Amniotic stem cell (primary cell): ENCODE results near the gene ARL13A.
"Not testable (repeated sequence)": the region's sequence is repeated elsewhere in the genome, so short reads cannot be mapped to it uniquely, and the experiment has no call there.

Source experiments
- DNase-seq: peaks from one replicate; lab custom pipeline; 2025; lab: John Stamatoyannopoulos, UW

The ARL13A gene

DNA sequence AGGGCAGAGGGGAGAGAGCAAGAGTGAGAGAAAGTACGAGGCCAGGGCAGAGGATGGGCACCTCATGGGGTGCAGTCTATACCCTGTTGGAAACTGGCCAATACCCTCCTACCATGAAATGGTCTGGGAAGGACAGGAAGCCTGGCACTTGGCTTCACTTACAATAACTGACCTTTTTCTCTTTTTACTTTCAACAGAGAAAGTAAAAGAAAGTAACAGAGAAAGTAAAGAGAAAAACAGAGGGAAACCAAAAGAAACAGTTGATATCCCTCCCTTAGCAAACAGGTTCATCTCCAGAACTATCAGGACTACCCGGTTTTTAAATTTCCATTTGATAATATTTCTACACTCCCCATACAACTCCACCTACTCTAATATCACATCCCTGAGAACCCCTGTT, 20.6 kb downstream of the ARL13A start:
- no peak for DNase-seq

GRCh38 chrX:100994352-100995281, 25.1 kb downstream of the ARL13A start:
- no peak for DNase-seq

- no peak for DNase-seq
These were observed 26.0 kb downstream of the ARL13A start for GRCh38 chrX:100995469-100995868.

DNA sequence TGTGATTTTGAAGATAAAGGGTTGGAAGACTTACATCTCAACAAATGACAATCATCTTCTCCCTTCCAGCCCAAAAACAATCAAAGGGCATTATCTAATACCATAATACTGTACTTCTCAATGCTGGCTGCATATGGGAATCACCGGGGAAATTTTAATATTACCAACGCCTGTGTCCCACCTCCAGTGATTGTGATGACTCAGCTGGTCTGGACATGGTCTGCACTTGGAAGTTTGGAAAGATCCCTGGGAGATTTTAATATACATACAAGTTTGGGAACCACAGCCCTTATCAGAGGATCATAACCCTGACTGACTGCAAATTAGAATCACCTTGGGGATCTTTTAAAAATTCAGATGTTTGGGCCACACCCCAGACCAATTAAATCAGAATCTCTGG, 29.9 kb downstream of the ARL13A start:
- DNase-seq, result no peak

- DNase-seq, result no peak
These were observed 39.6 kb downstream of the ARL13A start for GRCh38 chrX:101009090-101009489.

DNA sequence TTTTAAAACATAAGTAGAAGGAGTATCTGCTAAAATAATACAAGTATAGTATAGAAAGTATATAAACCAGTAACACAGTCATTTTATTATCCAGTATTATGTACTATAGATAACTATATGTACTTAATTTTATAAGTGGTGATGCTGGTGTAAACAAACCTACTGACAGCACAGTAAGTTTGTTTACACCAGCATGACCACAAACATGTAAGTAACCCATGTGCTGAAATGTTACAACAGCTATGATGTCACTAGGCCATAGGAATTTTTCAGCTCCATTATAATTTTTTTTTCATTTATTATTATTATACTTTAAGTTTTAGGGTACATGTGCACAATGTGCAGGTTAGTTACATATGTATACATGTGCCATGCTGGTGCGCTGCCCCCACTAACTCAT, 42.5 kb downstream of the ARL13A start:
- not testable (repeated sequence) for DNase-seq

GRCh38 chrX:101022020-101022419, 52.5 kb downstream of the ARL13A start:
- no peak for DNase-seq

- DNase-seq, result no peak
These were observed 55.6 kb downstream of the ARL13A start for GRCh38 chrX:101025126-101025525.

GRCh38 chrX:101028562-101028961, 59.1 kb downstream of the ARL13A start:
- no peak for DNase-seq

GRCh38 chrX:101029665-101030064, 60.2 kb downstream of the ARL13A start:
- no peak for DNase-seq

- DNase-seq, result no peak
These were observed 67.7 kb downstream of the ARL13A start for GRCh38 chrX:101037231-101037630.

DNA sequence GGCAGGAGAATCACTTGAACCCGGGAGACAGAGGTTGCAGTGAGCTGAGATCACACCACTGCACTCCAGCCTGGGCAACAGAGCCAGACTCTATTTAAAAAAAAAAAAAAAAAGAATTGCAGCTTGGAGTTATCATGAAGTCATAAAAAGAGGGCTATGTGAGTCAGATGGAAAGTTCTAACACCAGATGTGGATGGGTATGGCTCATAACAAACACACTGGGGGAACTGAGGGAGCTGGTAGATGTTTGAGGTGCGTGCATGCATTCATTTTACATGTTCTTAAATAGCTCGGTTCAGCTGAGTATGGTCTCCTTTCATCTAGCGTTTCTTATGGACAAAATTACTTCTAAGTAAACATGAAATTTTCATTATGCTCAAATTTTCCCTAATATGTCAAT, 70.7 kb downstream of the ARL13A start:
- no peak for DNase-seq
